Astrocyte (in vitro differentiated cells and primary cell): Measurements from ENCODE around the gene ZBP1.

ENCODE experiments used
- EZH2 ChIP-seq: IDR thresholded peaks from 2 replicates; pipeline ENCODE4 v1.6.1; 2012; ENCODE audit warnings: mild to moderate bottlenecking, low read length, inconsistent platforms; ENCODE audit not compliant: insufficient read depth
- TF ChIP-seq, protein P1 (sequence below): IDR thresholded peaks from 2 replicates; pipeline ENCODE4 v1.5.1; 2011; ENCODE audit warnings: low read depth, mild to moderate bottlenecking, inconsistent platforms, low read length, moderate library complexity; ENCODE audit not compliant: insufficient read depth

DNA sequence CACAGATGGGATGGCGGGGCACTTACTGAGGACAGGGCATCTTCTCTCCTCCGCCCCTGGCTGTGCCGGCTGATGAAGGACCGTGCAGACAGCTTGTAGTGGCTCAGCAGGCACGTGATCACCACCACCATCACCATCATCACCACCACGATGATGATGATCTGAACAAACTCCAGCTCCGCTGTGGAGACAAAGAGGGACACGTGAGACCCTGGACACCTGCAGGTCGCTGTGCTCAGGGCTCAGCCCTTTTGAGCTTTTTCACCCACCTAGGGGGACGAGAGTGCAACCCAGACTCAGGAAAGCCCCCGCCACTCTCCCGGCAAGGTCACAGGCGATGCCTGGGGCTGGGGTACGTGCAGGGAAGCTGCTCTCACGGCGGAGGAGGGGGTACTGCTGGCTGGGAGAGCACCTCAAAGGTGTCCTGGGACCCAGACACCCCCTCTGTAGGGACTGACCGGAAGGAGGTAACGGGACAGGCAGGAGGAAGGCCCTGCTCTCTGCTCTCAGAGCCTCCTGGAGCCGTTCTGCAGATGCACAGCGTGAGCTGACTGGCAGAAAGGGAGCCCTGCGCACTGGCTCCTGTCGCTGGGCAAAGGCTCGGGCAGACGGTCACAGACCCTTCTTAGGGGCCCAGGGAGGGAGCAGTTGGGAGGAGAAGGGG lies 39.4 kb upstream of the ZBP1 start:
- TF ChIP-seq, protein P1, sequence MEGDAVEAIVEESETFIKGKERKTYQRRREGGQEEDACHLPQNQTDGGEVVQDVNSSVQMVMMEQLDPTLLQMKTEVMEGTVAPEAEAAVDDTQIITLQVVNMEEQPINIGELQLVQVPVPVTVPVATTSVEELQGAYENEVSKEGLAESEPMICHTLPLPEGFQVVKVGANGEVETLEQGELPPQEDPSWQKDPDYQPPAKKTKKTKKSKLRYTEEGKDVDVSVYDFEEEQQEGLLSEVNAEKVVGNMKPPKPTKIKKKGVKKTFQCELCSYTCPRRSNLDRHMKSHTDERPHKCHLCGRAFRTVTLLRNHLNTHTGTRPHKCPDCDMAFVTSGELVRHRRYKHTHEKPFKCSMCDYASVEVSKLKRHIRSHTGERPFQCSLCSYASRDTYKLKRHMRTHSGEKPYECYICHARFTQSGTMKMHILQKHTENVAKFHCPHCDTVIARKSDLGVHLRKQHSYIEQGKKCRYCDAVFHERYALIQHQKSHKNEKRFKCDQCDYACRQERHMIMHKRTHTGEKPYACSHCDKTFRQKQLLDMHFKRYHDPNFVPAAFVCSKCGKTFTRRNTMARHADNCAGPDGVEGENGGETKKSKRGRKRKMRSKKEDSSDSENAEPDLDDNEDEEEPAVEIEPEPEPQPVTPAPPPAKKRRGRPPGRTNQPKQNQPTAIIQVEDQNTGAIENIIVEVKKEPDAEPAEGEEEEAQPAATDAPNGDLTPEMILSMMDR = no peak
- no peak for TF ChIP-seq EZH2
